RWPE1 (cell line): ENCODE data around the gene SMARCC1.
"Not testable (repeated sequence)": the region's sequence is repeated elsewhere in the genome, so short reads cannot be mapped to it uniquely, and the experiment has no call there.

ENCODE experiments used
- CTCF ChIA-PET: fragments of 350-600 bp; sonication (Branson Sonifier 250); formaldehyde crosslinking; extraction: SDS; loops from one replicate; lab custom pipeline; 2021; lab: Yijun Ruan, JAX
- POLR2A ChIA-PET: fragments of 400-600 bp; formaldehyde crosslinking; extraction: SDS; loops from one replicate; lab custom pipeline; 2020; ENCODE audit warnings: antibody characterized with exemption; ENCODE audit not compliant: low non-redundant PET; lab: Yijun Ruan, JAX
- DNase-seq: peaks from one replicate; pipeline ENCODE4 v3.0.0; 2012; ENCODE audit warnings: low spot score
- H3K27ac ChIP-seq: fragments of 450-650 bp; 2 replicates; pipeline ENCODE4 v1.5.1; 2017
- TF ChIP-seq, protein P1 (sequence below): fragments of 450-650 bp; conservative IDR thresholded peaks from 2 replicates; pipeline ENCODE4 v1.5.1; 2017; ENCODE audit warnings: low read depth, mild to moderate bottlenecking

Gene SMARCC1

DNA sequence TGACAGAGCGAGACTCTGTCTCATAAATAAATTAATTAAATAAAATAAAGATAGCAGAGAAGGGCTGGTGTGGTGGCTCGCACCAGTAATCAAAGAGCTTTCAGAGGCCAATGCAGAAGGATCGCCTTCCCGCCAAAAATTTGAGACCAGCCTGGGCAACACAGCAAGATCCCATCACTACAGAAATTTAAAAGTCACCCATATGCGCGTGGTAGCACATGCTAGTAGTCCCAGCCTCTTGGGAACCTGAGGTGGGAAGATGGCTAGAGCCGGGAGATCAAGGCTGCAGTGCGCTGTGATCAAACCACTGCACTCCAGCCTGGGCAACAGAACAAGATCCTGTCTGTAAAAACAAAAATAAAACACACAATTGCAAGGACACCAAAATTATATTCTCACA, 9.6 kb downstream of the SMARCC1 start:
- CTCF ChIA-PET: no interaction called here
- POLR2A ChIA-PET: no interaction called here
- H3K27ac ChIP-seq: no peak overlapping the region
- TF ChIP-seq, protein P1, sequence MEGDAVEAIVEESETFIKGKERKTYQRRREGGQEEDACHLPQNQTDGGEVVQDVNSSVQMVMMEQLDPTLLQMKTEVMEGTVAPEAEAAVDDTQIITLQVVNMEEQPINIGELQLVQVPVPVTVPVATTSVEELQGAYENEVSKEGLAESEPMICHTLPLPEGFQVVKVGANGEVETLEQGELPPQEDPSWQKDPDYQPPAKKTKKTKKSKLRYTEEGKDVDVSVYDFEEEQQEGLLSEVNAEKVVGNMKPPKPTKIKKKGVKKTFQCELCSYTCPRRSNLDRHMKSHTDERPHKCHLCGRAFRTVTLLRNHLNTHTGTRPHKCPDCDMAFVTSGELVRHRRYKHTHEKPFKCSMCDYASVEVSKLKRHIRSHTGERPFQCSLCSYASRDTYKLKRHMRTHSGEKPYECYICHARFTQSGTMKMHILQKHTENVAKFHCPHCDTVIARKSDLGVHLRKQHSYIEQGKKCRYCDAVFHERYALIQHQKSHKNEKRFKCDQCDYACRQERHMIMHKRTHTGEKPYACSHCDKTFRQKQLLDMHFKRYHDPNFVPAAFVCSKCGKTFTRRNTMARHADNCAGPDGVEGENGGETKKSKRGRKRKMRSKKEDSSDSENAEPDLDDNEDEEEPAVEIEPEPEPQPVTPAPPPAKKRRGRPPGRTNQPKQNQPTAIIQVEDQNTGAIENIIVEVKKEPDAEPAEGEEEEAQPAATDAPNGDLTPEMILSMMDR: no peak
- DNase-seq: no peak

DNA sequence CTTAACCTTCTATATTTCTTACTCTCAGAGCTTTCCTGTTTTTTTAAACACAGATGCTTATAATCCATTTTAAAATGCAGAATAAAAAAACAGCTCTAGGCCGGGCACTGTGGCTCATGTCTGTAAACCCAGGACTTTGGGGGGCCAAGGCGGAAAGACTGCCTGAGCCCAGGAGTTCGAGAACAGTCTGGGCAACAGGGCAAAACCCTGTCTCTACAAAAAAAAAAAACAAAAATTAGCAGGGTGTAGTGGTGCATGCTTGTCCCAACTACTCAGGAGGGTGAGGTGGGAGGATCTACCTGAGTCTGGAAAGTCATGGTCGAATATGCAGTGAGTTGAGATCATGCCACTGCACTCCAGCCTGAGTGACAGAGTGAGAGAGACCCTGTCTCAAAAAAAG, 15.5 kb downstream of the SMARCC1 start:
- POLR2A ChIA-PET: no interaction called here
- CTCF ChIA-PET: no interaction called here
- H3K27ac ChIP-seq: no peak overlapping the region
- TF ChIP-seq, protein P1: no peak
- DNase-seq: no peak

DNA sequence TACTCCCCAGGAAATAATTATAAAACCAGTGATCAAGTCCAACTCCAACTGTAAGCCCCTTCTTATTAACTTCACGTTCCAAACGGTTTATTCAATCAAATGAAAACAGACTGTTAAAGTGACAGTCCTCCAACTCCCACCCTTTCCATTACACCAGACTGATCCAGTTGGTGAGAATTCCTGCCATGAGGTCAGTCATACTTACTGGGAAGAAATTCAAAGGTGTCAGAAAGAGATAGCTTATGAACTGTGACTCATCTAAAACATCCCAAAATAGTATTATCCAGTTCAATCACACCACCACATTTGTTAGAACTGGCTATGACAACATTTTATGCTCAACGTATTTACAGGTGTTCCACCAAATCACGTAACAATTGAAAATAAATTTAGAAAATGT, 19.5 kb downstream of the SMARCC1 start:
- POLR2A ChIA-PET: no interaction called here

DNA sequence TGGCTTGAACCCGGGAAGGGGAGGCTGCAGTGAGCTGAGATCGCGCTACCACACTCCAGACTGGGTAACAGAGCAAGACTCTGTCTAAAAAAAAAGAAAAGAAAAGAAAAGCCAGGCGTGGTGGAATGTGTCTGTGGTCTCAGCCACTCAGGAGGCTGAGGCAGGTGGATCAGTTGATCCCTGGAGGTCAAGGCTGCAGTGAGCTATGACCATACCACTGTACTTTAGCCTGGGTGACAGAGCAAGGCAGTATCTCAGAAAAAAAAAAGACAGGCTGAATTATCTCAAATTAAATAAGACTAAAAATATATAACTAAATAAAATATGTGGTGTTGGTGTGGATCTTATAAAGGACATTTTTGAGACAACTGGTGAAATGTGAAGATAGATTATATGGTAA, 20.6 kb downstream of the SMARCC1 start:
- POLR2A ChIA-PET: no interaction called here
- no peak for DNase-seq
- H3K27ac ChIP-seq: no peak overlapping the region
- CTCF ChIA-PET: no interaction called here
- TF ChIP-seq, protein P1: no peak

More for the DNA sequence above, 19.5 kb downstream of the SMARCC1 start:
- peak overlapping the region; percentile 39; the same call in 1 of the 2 replicates for H3K27ac ChIP-seq
- CTCF ChIA-PET: interaction anchor here (0.6 kb wide), 1 partner anchor 137 kb away, joined by 3 read pairs; no protein-coding TSS in a partner anchor
- TF ChIP-seq, protein P1: no peak
- no peak for DNase-seq

DNA sequence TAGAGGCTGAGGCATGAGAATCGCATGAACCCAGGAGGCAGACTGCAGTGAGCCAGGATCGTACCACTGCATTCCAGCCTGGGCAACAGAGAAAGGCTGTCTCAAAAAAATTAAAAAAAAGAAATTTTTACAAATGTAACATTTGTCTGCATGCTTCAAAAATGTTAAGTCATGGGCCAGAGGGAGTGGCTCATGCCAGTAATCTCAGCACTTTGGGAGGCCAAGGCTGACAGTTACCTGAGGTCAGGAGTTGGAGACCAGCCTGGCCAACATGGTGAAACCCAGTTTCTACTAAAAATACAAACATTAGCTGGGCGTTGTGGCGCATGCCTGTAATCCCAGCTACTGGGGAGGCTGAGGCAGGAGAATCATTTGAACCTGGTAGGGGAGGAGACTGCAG, 21.5 kb downstream of the SMARCC1 start:
- POLR2A ChIA-PET: interaction anchor here (0.7 kb wide), 1 partner anchor 212 kb away, joined by 4 read pairs; no protein-coding TSS in a partner anchor

DNA sequence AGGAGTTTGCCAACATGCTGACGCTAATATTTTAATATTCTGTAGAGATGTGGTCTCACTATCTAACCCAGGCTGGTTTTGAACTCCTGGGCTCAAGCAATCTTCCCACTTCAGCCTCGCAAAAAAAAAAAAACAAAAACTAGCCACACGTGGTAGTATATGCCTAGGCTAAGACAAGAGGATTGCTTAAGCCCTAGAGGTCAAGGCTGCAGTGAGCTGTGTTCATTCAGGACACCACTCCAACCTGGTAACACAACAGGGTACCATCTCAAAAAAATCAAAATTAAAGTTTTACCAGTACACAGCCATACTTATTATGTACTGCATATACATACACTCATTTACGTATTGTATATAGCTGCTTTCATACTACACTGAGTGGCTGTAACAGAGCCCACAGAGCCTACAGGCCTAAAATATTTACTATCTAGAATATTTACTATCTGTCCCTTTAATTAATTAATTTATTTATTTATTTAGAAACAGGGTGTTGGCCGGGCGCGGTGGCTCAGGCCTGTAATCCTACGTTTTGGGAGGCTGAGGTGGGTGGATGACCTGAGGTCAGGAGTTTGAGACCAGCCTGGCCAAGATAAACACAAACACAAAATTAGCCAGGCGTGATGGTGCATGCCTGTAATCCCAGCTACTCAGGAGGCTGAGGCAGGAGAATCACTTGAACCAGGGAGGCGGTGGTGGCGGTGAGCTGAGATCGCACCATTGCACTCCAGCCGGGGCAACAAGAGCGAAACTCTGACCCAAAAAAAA, 23.2 kb downstream of the SMARCC1 start:
- DNase-seq: no peak
- TF ChIP-seq, protein P1: no peak
- peak overlapping the region; percentile 46 for H3K27ac ChIP-seq
- POLR2A ChIA-PET: no interaction called here
- CTCF ChIA-PET: no interaction called here

More for the DNA sequence above, 21.5 kb downstream of the SMARCC1 start:
- peak overlapping the region; percentile 29 for H3K27ac ChIP-seq
- not testable (repeated sequence) for DNase-seq
- CTCF ChIA-PET: interaction anchor here (0.7 kb wide), 1 partner anchor 1336 kb away, joined by 3 read pairs; no protein-coding TSS in a partner anchor

DNA sequence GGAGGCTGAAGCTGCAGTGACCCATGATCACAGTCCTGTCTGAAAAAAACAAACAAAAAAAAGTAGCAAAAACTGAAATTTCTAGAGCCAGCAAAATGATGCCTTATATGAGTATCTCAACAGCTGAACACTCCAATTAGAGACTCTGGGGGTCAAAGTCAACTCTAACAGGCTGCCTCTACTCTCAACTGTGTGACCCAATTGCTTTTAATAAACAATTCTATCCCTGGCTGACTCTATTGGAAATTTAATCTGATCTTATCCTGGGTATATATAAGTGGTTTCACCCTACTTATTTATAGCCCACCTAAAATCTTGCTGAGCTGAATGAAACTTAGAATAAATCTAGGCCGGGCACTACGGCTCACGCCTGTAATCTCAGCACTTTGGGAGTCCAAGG, 29.0 kb downstream of the SMARCC1 start:
- TF ChIP-seq, protein P1: no peak
- ChIA-PET POLR2A (no interaction called here), CTCF (no interaction called here)
- DNase-seq: no peak
- no peak overlapping the region for H3K27ac ChIP-seq

DNA sequence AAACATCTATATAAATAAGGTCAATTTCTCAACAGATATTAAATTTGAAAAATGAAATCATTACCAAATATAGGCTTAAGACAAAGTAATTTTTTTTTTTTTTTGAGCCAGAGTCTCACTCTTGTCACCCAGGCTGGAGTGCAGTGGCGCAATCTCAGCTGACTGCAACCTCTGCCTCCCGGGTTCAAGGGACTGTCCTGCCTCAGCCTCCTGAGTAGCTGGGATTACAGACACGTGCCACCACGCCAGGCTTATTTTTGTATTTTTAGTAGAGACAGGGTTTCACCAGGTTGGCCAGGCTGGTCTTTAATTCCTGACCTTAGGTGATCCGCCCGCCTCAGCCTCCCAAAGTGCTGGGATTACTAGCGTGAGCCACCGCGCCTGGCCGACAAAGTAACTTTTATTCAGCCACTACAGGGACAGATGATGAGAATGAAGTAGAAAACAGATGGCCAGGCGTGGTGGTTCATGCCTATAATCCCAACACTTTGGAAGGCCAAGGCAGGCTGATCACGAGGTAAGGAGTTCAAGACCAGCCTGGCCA, 30.8 kb downstream of the SMARCC1 start:
- DNase-seq, H3K27ac ChIP-seq, POLR2A ChIA-PET, CTCF ChIA-PET: not testable (repeated sequence)
